K562 (cell line): Measurements from ENCODE around the gene F11R. TPM values are rescaled to one million over a fixed set of nuclear protein-coding genes. Genes with fewer than 3 reads are reported as not detected.

Source experiments
- ATAC-seq: fragments of 200-7000 bp; cut with Tn5 transposase; 3 replicates; pipeline ENCODE4 v1.9.1; 2020; ENCODE audit warnings: moderate library complexity
- BruUV-seq: library from RNA; stranded (reverse); fragments of 400-500 nt; replicated peaks from 2 replicates; lab custom pipeline; 2021; lab: Mats Ljungman, UMichigan
- CTCF ChIA-PET: fragments of 300-600 bp; formaldehyde crosslinking; extraction: SDS; loops from one replicate; lab custom pipeline; 2021; ENCODE audit warnings: low intra/inter-chr PET ratio; lab: Yijun Ruan, JAX
- POLR2A ChIA-PET: fragments of 300-600, 350-650 bp; sonication (Branson Sonifier 250); formaldehyde crosslinking; extraction: SDS; loops from one replicate; lab custom pipeline; 2021; ENCODE audit warnings: antibody characterized with exemption, inconsistent platforms; lab: Yijun Ruan, JAX
- DNase-seq, 4 experiments: peaks; one replicate each; pipeline versions ENCODE4 v3.0.0 to v3.0.0-alpha.2; 2011 to 2018; ENCODE audit warnings: low spot score in 3 of 4, mixed read lengths in 3 of 4; ENCODE audit errors: extremely low read depth in 1 of 4
- FAIRE-seq: peaks from 2 replicates; lab custom pipeline; 2011; peaks lifted over from hg19 to GRCh38; lab: Jason Lieb, UNC
- H2AFZ ChIP-seq: 2 replicates; pipeline ENCODE4 v1.6.0; 2011; ENCODE audit warnings: low read depth, low read length, control low read depth, inconsistent platforms
- H3K27ac ChIP-seq: fragments of 200-600 bp; 3 replicates; pipeline ENCODE4 v1.8.0; 2011; ENCODE audit warnings: low read depth, mild to moderate bottlenecking, control low read depth, inconsistent platforms, low read length, moderate library complexity, mixed read lengths; ENCODE audit errors: extremely low read depth
- H3K27me3 ChIP-seq, 2 experiments: fragments of 300-600 bp in 1 of 2; 2 replicates in 1 of 2; 3 replicates in 1 of 2; pipeline versions ENCODE4 v1.6.0 to v1.8.0; 2011; ENCODE audit warnings: inconsistent platforms in 2 of 2, low read length in 2 of 2, mild to moderate bottlenecking in 1 of 2, mixed read lengths in 1 of 2, moderate library complexity in 1 of 2; ENCODE audit not compliant: control insufficient read depth in 2 of 2, insufficient read depth in 2 of 2
- H3K36me3 ChIP-seq: fragments of 300-600 bp; 3 replicates; pipeline ENCODE4 v1.8.0; 2011; ENCODE audit warnings: mild to moderate bottlenecking, low read length, inconsistent platforms; ENCODE audit not compliant: control insufficient read depth, insufficient read depth
- H3K4me1 ChIP-seq, 2 experiments: fragments of 200-600 bp in 1 of 2; replicated peaks in 1 of 2; 2 replicates in 1 of 2; 3 replicates in 1 of 2; pipeline versions ENCODE4 v1.5.1 to v1.8.0; 2011; ENCODE audit warnings: inconsistent platforms in 2 of 2, low read length in 2 of 2, mild to moderate bottlenecking in 1 of 2, mixed read lengths in 1 of 2, moderate library complexity in 1 of 2; ENCODE audit not compliant: control insufficient read depth in 2 of 2, insufficient read depth in 2 of 2
- H3K4me2 ChIP-seq: 2 replicates; pipeline ENCODE4 v1.6.1; 2011; ENCODE audit warnings: low read length, control low read depth, inconsistent platforms, mixed read lengths; ENCODE audit not compliant: insufficient read depth
- H3K4me3 ChIP-seq: fragments of 200-600 bp; sonication (generic), shearing (Covaris generic); 2 replicates; pipeline ENCODE4 v1.5.1; 2016; ENCODE audit warnings: control low read depth, inconsistent platforms
- H3K79me2 ChIP-seq: fragments of 200-600 bp; 3 replicates; pipeline ENCODE4 v1.8.0; 2011; ENCODE audit warnings: low read length, inconsistent platforms; ENCODE audit not compliant: control insufficient read depth, insufficient read depth
- H3K9ac ChIP-seq, 2 experiments: 2 replicates each; pipeline versions ENCODE4 v1.6.0 to v1.6.1; 2011; ENCODE audit warnings: low read depth in 2 of 2, low read length in 2 of 2, control low read depth in 1 of 2, inconsistent platforms in 1 of 2, mild to moderate bottlenecking in 1 of 2, mixed read lengths in 1 of 2; ENCODE audit not compliant: insufficient read depth in 1 of 2
- H3K9me1 ChIP-seq: one replicate; pipeline ENCODE4 v1.6.0; 2011; ENCODE audit warnings: inconsistent platforms, mild to moderate bottlenecking, low read length, moderate library complexity; ENCODE audit not compliant: control insufficient read depth, insufficient read depth
- H3K9me3 ChIP-seq: replicated peaks from 2 replicates; pipeline ENCODE4 v1.5.1; 2011; ENCODE audit warnings: low read depth, low read length, inconsistent platforms; ENCODE audit not compliant: control insufficient read depth, insufficient read depth
- H4K20me1 ChIP-seq: replicated peaks from 2 replicates; pipeline ENCODE4 v1.6.1; 2011; ENCODE audit warnings: low read length, inconsistent platforms, mixed read lengths; ENCODE audit not compliant: control insufficient read depth, insufficient read depth
- MAZ ChIP-seq, 2 experiments: fragments of 450-650 bp in 1 of 2; sonication (generic) in 1 of 2; formaldehyde crosslinking; IDR thresholded peaks in 1 of 2; conservative IDR thresholded peaks in 1 of 2; 2 replicates each; pipeline versions ENCODE4 v1.4.0 to v1.5.0; 2020; ENCODE audit warnings: mild to moderate bottlenecking in 1 of 2, missing genetic modification reagents in 1 of 2
- SPI1 ChIP-seq: IDR thresholded peaks from 2 replicates; pipeline ENCODE4 v1.6.1; 2011; ENCODE audit warnings: low read depth, low read length, control low read depth, borderline replicate concordance
- ZBTB8A ChIP-seq: fragments of 450-650 bp; IDR thresholded peaks from 2 replicates; pipeline ENCODE4 v1.6.1; 2018; ENCODE audit warnings: mild to moderate bottlenecking, moderate library complexity; ENCODE audit not compliant: partially characterized antibody
- WGBS: fragments of 100-300 bp; shearing (Covaris generic); methylation state at CpG from one replicate; pipeline ENCODE4 v1.1.6; 2016; ENCODE audit warnings: low coverage, mixed read lengths; ENCODE audit not compliant: insufficient coverage; ENCODE audit errors: missing lambda C conversion rate; 5-methylcytosine and 5-hydroxymethylcytosine counted together
- in situ Hi-C: fragments of 300-500 bp; cut with MboI; formaldehyde crosslinking; loops from 4 replicates; pipeline ENCODE4 v1.15.0; 2018; ENCODE audit warnings: inconsistent platforms, mixed read lengths
- intact Hi-C: fragments of 100-400 bp; cut with micrococcal nuclease; formaldehyde crosslinking; loops from 2 replicates; pipeline ENCODE4 v1.14.2; 2022
- polyA plus RNA-seq, 8 experiments: library from polyadenylated mRNA; depleted of rRNA in 4 of 8; stranded (reverse) in 5 of 8; unstranded in 3 of 8; fragments of >200 nt; fragmentation: Nextera tagmentation in 2 of 8; fragmentation: Illumina TruSeq in 1 of 8; extraction: Ambion mirVana in 2 of 8; extraction: Trizol in 1 of 8; gene quantifications; 2 replicates each; pipeline versions ENCODE4 v1.2.1 to v1.2.3, GENCODE V29; 2011 to 2014; ENCODE audit warnings: inconsistent platforms in 1 of 8, missing spikeins in 1 of 8
- total RNA-seq, 7 experiments: library from RNA; depleted of rRNA in 6 of 7; stranded (reverse); fragments of >200 nt in 6 of 7; fragmentation: Illumina TruSeq in 2 of 7; extraction: Trizol in 2 of 7; gene quantifications; 2 replicates each; pipeline versions ENCODE4 v1.2.1 to v1.2.3, GENCODE V29; 2011 to 2021; ENCODE audit warnings: low replicate concordance in 1 of 7

The F11R gene
- total and polyA plus RNA-seq, 9 of the 15 experiments (the other 6 are each of a cell fraction or from before 2014, with no cell fraction given), result 27.4 to 187 (median 52.5) TPM

DNA sequence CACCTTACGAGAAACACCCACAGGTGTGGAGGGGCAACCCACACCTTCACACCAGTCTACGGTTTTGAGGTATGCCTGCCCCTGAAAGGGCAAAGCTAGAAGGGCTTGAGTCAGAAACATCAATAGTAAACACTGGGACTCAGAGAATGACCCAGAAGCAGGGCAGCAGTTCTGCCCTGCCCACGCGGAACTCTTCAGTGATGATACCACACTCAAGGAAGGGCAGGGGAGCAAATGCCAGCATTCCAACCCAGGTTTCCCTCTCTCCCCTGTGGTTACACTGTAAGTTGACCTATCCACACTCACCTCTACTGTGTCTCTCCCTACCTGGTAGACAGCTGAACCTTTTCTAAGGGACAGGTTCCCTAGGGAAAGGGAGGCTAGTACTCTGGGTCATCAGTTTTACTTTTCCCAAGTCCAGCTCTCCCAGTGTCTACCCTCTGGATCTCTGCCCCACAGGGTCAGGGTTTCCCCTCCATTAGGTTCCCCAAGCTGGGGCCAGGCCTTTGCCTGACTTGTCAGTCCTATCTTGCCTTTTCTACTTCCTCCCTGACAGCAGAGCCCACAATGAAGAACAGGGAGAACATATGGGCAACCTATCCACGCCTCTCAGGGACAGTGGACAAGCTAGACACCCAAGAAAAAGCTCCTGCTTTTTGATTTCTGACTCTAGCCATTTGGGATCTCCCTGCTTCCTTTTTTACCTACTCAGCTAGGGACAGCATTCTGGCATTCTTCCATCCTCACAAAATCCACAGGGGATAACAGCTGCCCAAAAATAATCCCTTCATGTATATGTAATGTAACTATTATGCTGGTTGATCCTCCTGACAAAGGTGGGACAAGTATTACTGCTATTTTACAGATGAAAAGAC, 3.0 kb downstream of the F11R start:
- ATAC-seq (no peak), FAIRE-seq (no peak)
- peak overlapping the region; percentile 38 to 88; a peak in 3 of 4 replicates for H3K9ac ChIP-seq
- H3K4me1 ChIP-seq, result peaks cover 37 to 48% of the 10 kb centered on the region in 2 experiments
- no peaks in the 10 kb centered on the region for H3K9me3 ChIP-seq
- H3K4me2 ChIP-seq, result peak overlapping the region; percentile 97
- H3K27ac ChIP-seq, result peak overlapping the region; percentile 56
- peaks cover 3% of the 10 kb centered on the region for H3K9me1 ChIP-seq
- POLR2A ChIA-PET, result interaction anchor here (0.6 to 3.9 kb wide), 9 partner anchors 8 to 378 kb away, joined by 3 to 19 read pairs (median 4); no protein-coding TSS in a partner anchor
- TF ChIP-seq SPI1 (peak; percentile 84; the same call in 1 of the 2 replicates), MAZ (CRISPR knock-in tag; conservative IDR thresholded peaks at IDR 0.05 in 1 of 2, IDR thresholded peaks at IDR 0.05 in 1 of 2) (0 out of 4 replicates have a peak, but pooled peaks of 1 of the 2 experiments have one; percentile 25), ZBTB8A (no peak)
- TF ChIP-seq, all 486 proteins: peak for 2
- Histone ChIP-seq H3K36me3 (peaks cover 7% of the 10 kb centered on the region; the same call in 2 of the 3 replicates), H2AFZ (no peak overlapping the region), H4K20me1 (no peaks in the 10 kb centered on the region), H3K79me2 (peaks cover 69% of the 10 kb centered on the region), H3K27me3 (no peaks in the 10 kb centered on the region), H3K4me3 (peak overlapping the region; percentile 87; the same call in 1 of the 2 replicates)
- in situ Hi-C loops, result no loop called here
- CTCF ChIA-PET, result no interaction called here
- no TSS peak for BruUV-seq
- 70% methylated on average over 5 of the region's 5 CpGs for WGBS
- DNase-seq, result peak in 1 of 4 experiments; percentile 40
- intact Hi-C loops, result no loop called here
